Measurements from ENCODE around the gene TRIM24. TPM values are rescaled to one million over a fixed set of nuclear protein-coding genes. Genes with fewer than 3 reads are reported as not detected.

Gene TRIM24
- total and polyA plus RNA-seq, 2 experiments from 2014 or later = 3.4 to 7.5 TPM

- H3K27ac ChIP-seq = no peak overlapping the region
- TF ChIP-seq EZH2 (IDR thresholded peaks at IDR 0.05; ENCODE audit: insufficient read depth, poor library complexity, severe bottlenecking) (no peak), EZH2phosphoT487 (IDR thresholded peaks at IDR 0.05; ENCODE audit: insufficient read depth, low read depth) (no peak)
- no peak overlapping the region for H3K4me2 ChIP-seq (ENCODE audit: unreplicated experiment)
- DNase-seq = no peak
- no peaks in the 10 kb centered on the region for H3K79me2 ChIP-seq (ENCODE audit: insufficient read depth)
- H3K4me3 ChIP-seq = no peak overlapping the region
- in situ Hi-C loops (cut with MboI) = no loop called here
- H2AFZ ChIP-seq = no peak overlapping the region
- no peaks in the 10 kb centered on the region for H3K9me3 ChIP-seq (ENCODE audit: low read depth)
- no peaks in the 10 kb centered on the region for H3F3A ChIP-seq (ENCODE audit: insufficient read depth)
- 30 to 33% methylated on average over 6 of the region's 6 CpGs for WGBS, 2 experiments (ENCODE audit: low coverage in 1 of 2, low lambda C conversion rate in 2 of 2, missing lambda C conversion rate in 2 of 2)
- no peaks in the 10 kb centered on the region for H3K27me3 ChIP-seq (replicated peaks; ENCODE audit: insufficient read depth)
- no peaks in the 10 kb centered on the region for H3K4me1 ChIP-seq (ENCODE audit: insufficient read depth)
- H3K9me2 ChIP-seq (ENCODE audit: insufficient read depth) = no peaks in the 10 kb centered on the region
- H3K9ac ChIP-seq = no peak overlapping the region
- H4K20me1 ChIP-seq (ENCODE audit: insufficient read depth) = no peaks in the 10 kb centered on the region
- H3K36me3 ChIP-seq (ENCODE audit: low read depth) = no peaks in the 10 kb centered on the region
Observed at GRCh38 chr7:138627361-138627760, 167.3 kb downstream of the TRIM24 start.

GRCh38 chr7:138630059-138630610, 170.1 kb downstream of the TRIM24 start:
- no peaks in the 10 kb centered on the region; the same call in 1 of the 2 replicates for H3K27me3 ChIP-seq (replicated peaks; ENCODE audit: insufficient read depth)

DNA sequence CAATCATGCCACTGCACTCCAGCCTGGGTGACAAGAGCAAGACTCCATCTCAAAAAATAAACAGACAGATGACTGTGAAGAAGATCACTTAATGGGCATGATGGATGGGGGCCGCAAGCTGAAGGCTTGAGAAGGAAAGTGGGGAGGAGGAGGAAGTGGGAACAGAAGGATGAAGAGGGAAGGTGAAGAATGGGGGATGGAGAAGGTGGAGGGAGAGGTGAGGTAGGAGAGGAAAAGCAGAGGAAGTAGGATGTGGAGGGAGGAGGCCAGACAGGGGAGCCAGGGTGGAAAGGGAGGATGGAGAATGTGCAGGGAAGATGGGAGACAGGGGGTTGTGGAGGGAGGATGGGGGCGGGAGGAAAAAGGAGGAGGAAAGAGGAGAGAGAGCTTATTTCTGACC, 172.3 kb downstream of the TRIM24 start:
- no peaks in the 10 kb centered on the region for H3F3A ChIP-seq (ENCODE audit: insufficient read depth)
- H3K9ac ChIP-seq = no peak overlapping the region
- no peaks in the 10 kb centered on the region for H3K9me3 ChIP-seq (ENCODE audit: low read depth)
- H3K36me3 ChIP-seq (ENCODE audit: low read depth) = no peaks in the 10 kb centered on the region
- no peak overlapping the region for H2AFZ ChIP-seq
- H3K9me2 ChIP-seq (ENCODE audit: insufficient read depth) = no peaks in the 10 kb centered on the region
- 21 to 46% methylated on average over 1 to 2 of the region's 2 CpGs for WGBS, 2 experiments (ENCODE audit: low coverage in 1 of 2, low lambda C conversion rate in 2 of 2, missing lambda C conversion rate in 2 of 2)
- TF ChIP-seq EZH2 (IDR thresholded peaks at IDR 0.05; ENCODE audit: insufficient read depth, poor library complexity, severe bottlenecking) (no peak), EZH2phosphoT487 (IDR thresholded peaks at IDR 0.05; ENCODE audit: insufficient read depth, low read depth) (no peak)
- H3K27ac ChIP-seq = no peak overlapping the region
- H3K27me3 ChIP-seq (replicated peaks; ENCODE audit: insufficient read depth) = no peaks in the 10 kb centered on the region; the same call in 1 of the 2 replicates
- no peaks in the 10 kb centered on the region for H3K79me2 ChIP-seq (ENCODE audit: insufficient read depth)
- no peak for DNase-seq
- no peaks in the 10 kb centered on the region for H3K4me1 ChIP-seq (ENCODE audit: insufficient read depth)
- no peak overlapping the region for H3K4me2 ChIP-seq (ENCODE audit: unreplicated experiment)
- H4K20me1 ChIP-seq (ENCODE audit: insufficient read depth) = no peaks in the 10 kb centered on the region
- in situ Hi-C loops (cut with MboI) = no loop called here
- no peak overlapping the region for H3K4me3 ChIP-seq

More at GRCh38 chr7:138630059-138630610, 170.1 kb downstream of the TRIM24 start:
- no peak for DNase-seq
- 28 to 29% methylated on average over 8 of the region's 8 CpGs for WGBS, 2 experiments (ENCODE audit: low coverage in 1 of 2, low lambda C conversion rate in 2 of 2, missing lambda C conversion rate in 2 of 2)
- in situ Hi-C loops (cut with MboI) = no loop called here
- no peak overlapping the region for H3K4me2 ChIP-seq (ENCODE audit: unreplicated experiment)
- H3K9me2 ChIP-seq (ENCODE audit: insufficient read depth) = no peaks in the 10 kb centered on the region
- H2AFZ ChIP-seq = no peak overlapping the region
- no peak for TF ChIP-seq EZH2 (IDR thresholded peaks at IDR 0.05; ENCODE audit: insufficient read depth, poor library complexity, severe bottlenecking)
- TF ChIP-seq EZH2phosphoT487 (IDR thresholded peaks at IDR 0.05; ENCODE audit: insufficient read depth, low read depth) = no peak
- no peaks in the 10 kb centered on the region for H3K36me3 ChIP-seq (ENCODE audit: low read depth)
- H3K79me2 ChIP-seq (ENCODE audit: insufficient read depth) = no peaks in the 10 kb centered on the region
- H3K9me3 ChIP-seq (ENCODE audit: low read depth) = no peaks in the 10 kb centered on the region
- no peaks in the 10 kb centered on the region for H3K4me1 ChIP-seq (ENCODE audit: insufficient read depth)
- no peak overlapping the region for H3K4me3 ChIP-seq
- no peak overlapping the region for H3K27ac ChIP-seq
- H3K9ac ChIP-seq = no peak overlapping the region
- no peaks in the 10 kb centered on the region for H4K20me1 ChIP-seq (ENCODE audit: insufficient read depth)
- no peaks in the 10 kb centered on the region for H3F3A ChIP-seq (ENCODE audit: insufficient read depth)

GRCh38 chr7:138632826-138633602, 173.0 kb downstream of the TRIM24 start:
- Histone ChIP-seq H3K9ac (no peak overlapping the region), H2AFZ (no peak overlapping the region), H3K9me2 (ENCODE audit: insufficient read depth) (no peaks in the 10 kb centered on the region), H3K4me2 (ENCODE audit: unreplicated experiment) (no peak overlapping the region), H3K79me2 (ENCODE audit: insufficient read depth) (no peaks in the 10 kb centered on the region), H3K4me1 (ENCODE audit: insufficient read depth) (no peaks in the 10 kb centered on the region), H3K4me3 (no peak overlapping the region), H3F3A (ENCODE audit: insufficient read depth) (no peaks in the 10 kb centered on the region), H4K20me1 (ENCODE audit: insufficient read depth) (no peaks in the 10 kb centered on the region), H3K9me3 (ENCODE audit: low read depth) (no peaks in the 10 kb centered on the region), H3K36me3 (ENCODE audit: low read depth) (no peaks in the 10 kb centered on the region), H3K27me3 (replicated peaks; ENCODE audit: insufficient read depth) (no peaks in the 10 kb centered on the region; the same call in 1 of the 2 replicates), H3K27ac (no peak overlapping the region)
- DNase-seq = no peak
- WGBS, 2 experiments (ENCODE audit: low coverage in 1 of 2, low lambda C conversion rate in 2 of 2, missing lambda C conversion rate in 2 of 2) = 14 to 15% methylated on average over 12 of the region's 12 CpGs
- in situ Hi-C loops (cut with MboI) = no loop called here
- TF ChIP-seq EZH2 (IDR thresholded peaks at IDR 0.05; ENCODE audit: insufficient read depth, poor library complexity, severe bottlenecking) (no peak), EZH2phosphoT487 (IDR thresholded peaks at IDR 0.05; ENCODE audit: insufficient read depth, low read depth) (no peak)

Small RNA genes within 50 kb of the gene (small RNA-seq; reads per million reads assigned to genes)
- not detected for gene RF00561 (ENCODE audit: low read depth, low replicate concordance)

Other genes with a start within 250 kb of the TRIM24 start
- not detected in 2 replicates for gene SVOPL, start 241.1 kb downstream of the TRIM24 start, total RNA-seq (2014; rRNA removed; shearing (Covaris generic))
- not detected in 2 replicates for gene SVOPL, start 241.1 kb downstream of the TRIM24 start, polyA plus RNA-seq (2016; fragmentation: Nextera tagmentation; extraction: Ambion mirVana)

Data from GM23248 (cell line).